Measurements from ENCODE around the gene RCN2.

Gene RCN2

GRCh38 chr15:76976572-76977270 lies 45.2 kb downstream of the RCN2 start:
- DNase-seq, result no peak

GRCh38 chr15:76978522-76979330 lies 47.2 kb downstream of the RCN2 start:
- no peak for DNase-seq

- DNase-seq, result no peak
Observed at GRCh38 chr15:76979331-76979925, 47.9 kb downstream of the RCN2 start.

GRCh38 chr15:76979996-76980520 lies 48.5 kb downstream of the RCN2 start:
- no peak for DNase-seq

- no peak for DNase-seq
Observed at GRCh38 chr15:76982356-76982755, 50.8 kb downstream of the RCN2 start.

GRCh38 chr15:76982756-76983155 lies 51.2 kb downstream of the RCN2 start:
- no peak for DNase-seq

- DNase-seq, result no peak
Observed at GRCh38 chr15:76983590-76984375, 52.2 kb downstream of the RCN2 start.

- DNase-seq, result no peak
Observed at GRCh38 chr15:76986743-76987142, 55.2 kb downstream of the RCN2 start.

- no peak for DNase-seq
Observed at GRCh38 chr15:76987276-76987675, 55.7 kb downstream of the RCN2 start.

- no peak for DNase-seq
Observed at GRCh38 chr15:76987896-76988860, 56.6 kb downstream of the RCN2 start.

GRCh38 chr15:76988867-76989780 lies 57.6 kb downstream of the RCN2 start:
- no peak for DNase-seq

GRCh38 chr15:76991048-76991447 lies 59.5 kb downstream of the RCN2 start:
- no peak for DNase-seq

- DNase-seq, result no peak
Observed at GRCh38 chr15:76991741-76992645, 60.4 kb downstream of the RCN2 start.

- no peak for DNase-seq
Observed at GRCh38 chr15:76993114-76993725, 61.7 kb downstream of the RCN2 start.

- no peak for DNase-seq
Observed at GRCh38 chr15:76994001-76994400, 62.5 kb downstream of the RCN2 start.

- no peak for DNase-seq
Observed at GRCh38 chr15:76994496-76994895, 62.9 kb downstream of the RCN2 start.

- no peak for DNase-seq
Observed at GRCh38 chr15:76994971-76995945, 63.7 kb downstream of the RCN2 start, which contains the start of gene PSTPIP1. Gene PSTPIP1 (plus strand): TSS chr15:76995126. CDS start chr15:76995574, 448 bp downstream.

All from NCI-H774 (cell line).